Hepatocyte (in vitro differentiated cells): Measurements from ENCODE around the gene PNRC2. TPM values are rescaled to one million over a fixed set of nuclear protein-coding genes. Genes with fewer than 3 reads are reported as not detected.

Experiments
- DNase-seq: peaks from one replicate; pipeline ENCODE4 v3.0.0-alpha.2; 2016; ENCODE audit warnings: low spot score
- H2AFZ ChIP-seq: fragments of 200-600 bp; sonication (generic); 2 replicates; pipeline ENCODE4 v1.6.0; 2016; ENCODE audit warnings: antibody characterized with exemption, mild to moderate bottlenecking
- H3K27ac ChIP-seq: fragments of 200-600 bp; sonication (generic); 2 replicates; pipeline ENCODE4 v1.5.1; 2016; ENCODE audit warnings: mild to moderate bottlenecking
- H3K27me3 ChIP-seq: fragments of 200-600 bp; sonication (generic); 2 replicates; pipeline ENCODE4 v1.6.1; 2016
- H3K36me3 ChIP-seq: fragments of 200-600 bp; sonication (generic); replicated peaks from 2 replicates; pipeline ENCODE4 v1.5.1; 2016; ENCODE audit warnings: low read depth; ENCODE audit not compliant: insufficient read depth
- H3K4me1 ChIP-seq: fragments of 200-600 bp; sonication (generic); 2 replicates; pipeline ENCODE4 v1.5.1; 2016; ENCODE audit warnings: mild to moderate bottlenecking, moderate library complexity; ENCODE audit not compliant: insufficient read depth
- H3K4me2 ChIP-seq: fragments of 200-600 bp; sonication (generic); 2 replicates; pipeline ENCODE4 v1.6.0; 2016
- H3K4me3 ChIP-seq: fragments of 200-600 bp; sonication (generic); 2 replicates; pipeline ENCODE4 v1.5.1; 2016; ENCODE audit warnings: mild to moderate bottlenecking
- H3K79me2 ChIP-seq: fragments of 200-600 bp; sonication (generic); 2 replicates; pipeline ENCODE4 v1.6.0; 2017; ENCODE audit warnings: mild to moderate bottlenecking
- H3K9me2 ChIP-seq: fragments of 200-600 bp; sonication (generic); replicated peaks from 2 replicates; pipeline ENCODE4 v1.6.0; 2017; ENCODE audit warnings: mild to moderate bottlenecking; ENCODE audit not compliant: insufficient read depth
- H3K9me3 ChIP-seq: fragments of 200-600 bp; sonication (generic); 2 replicates; pipeline ENCODE4 v1.5.1; 2016; ENCODE audit warnings: low read depth, mild to moderate bottlenecking
- H4K20me1 ChIP-seq: fragments of 200-600 bp; sonication (generic); 2 replicates; pipeline ENCODE4 v1.6.0; 2016; ENCODE audit warnings: mild to moderate bottlenecking; ENCODE audit not compliant: insufficient read depth, poor library complexity, severe bottlenecking
- CTCF ChIP-seq: fragments of 200-600 bp; sonication (generic); IDR thresholded peaks from 2 replicates; pipeline ENCODE4 v1.5.1; 2016; ENCODE audit warnings: antibody characterized with exemption, mild to moderate bottlenecking; ENCODE audit not compliant: poor library complexity
- EZH2 ChIP-seq: fragments of 200-600 bp; sonication (generic); IDR thresholded peaks from 2 replicates; pipeline ENCODE4 v1.6.1; 2016; ENCODE audit warnings: antibody characterized with exemption, mild to moderate bottlenecking, borderline replicate concordance
- EZH2phosphoT487 ChIP-seq: fragments of 200-600 bp; sonication (generic); IDR thresholded peaks from one replicate; pipeline ENCODE4 v1.6.1; 2018; ENCODE audit warnings: antibody characterized with exemption, mild to moderate bottlenecking, low read depth, moderate library complexity; ENCODE audit not compliant: unreplicated experiment, severe bottlenecking
- WGBS: methylation state at CpG from one replicate; pipeline ENCODE4 v1.1.6; 2016; ENCODE audit warnings: low lambda C conversion rate; ENCODE audit errors: missing lambda C conversion rate; 5-methylcytosine and 5-hydroxymethylcytosine counted together
- polyA plus RNA-seq: library from polyadenylated mRNA; unstranded; fragments of >200 nt; fragmentation: Nextera tagmentation; extraction: Ambion mirVana; gene quantifications from 2 replicates; pipeline ENCODE4 v1.2.1, GENCODE V29; 2016
- total RNA-seq: library from RNA; depleted of rRNA; stranded (reverse); fragments of >200 nt; gene quantifications from 2 replicates; pipeline ENCODE4 v1.2.3, GENCODE V29; 2014

The PNRC2 gene
- total and polyA plus RNA-seq, 2 experiments from 2014 or later, result 65.8 to 107 TPM

- 75% methylated on average over 2 of the region's 2 CpGs for WGBS
- no peaks in the 10 kb centered on the region for H3K36me3 ChIP-seq
- peaks cover 67% of the 10 kb centered on the region for H3K79me2 ChIP-seq
- DNase-seq, result no peak
- no peak overlapping the region for H3K4me2 ChIP-seq
- peaks cover 5% of the 10 kb centered on the region for H4K20me1 ChIP-seq
- H3K27ac ChIP-seq, result no peak overlapping the region
- H2AFZ ChIP-seq, result no peak overlapping the region
- H3K4me3 ChIP-seq, result no peak overlapping the region
- no peaks in the 10 kb centered on the region for H3K9me3 ChIP-seq
- H3K9me2 ChIP-seq, result no peaks in the 10 kb centered on the region
- TF ChIP-seq EZH2phosphoT487, result no peak
- no peak for TF ChIP-seq CTCF
- TF ChIP-seq EZH2, result no peak
- H3K27me3 ChIP-seq, result no peaks in the 10 kb centered on the region
- H3K4me1 ChIP-seq, result no peaks in the 10 kb centered on the region
These were observed 8.2 kb downstream of the PNRC2 start for GRCh38 chr1:23967871-23968270.

- no peak overlapping the region for H3K4me3 ChIP-seq
- peak overlapping the region; percentile 86 for H3K4me2 ChIP-seq
- DNase-seq, result no peak
- no peak overlapping the region for H3K27ac ChIP-seq
- no peaks in the 10 kb centered on the region for H3K36me3 ChIP-seq
- H4K20me1 ChIP-seq, result peaks cover 66% of the 10 kb centered on the region
- H3K9me3 ChIP-seq, result no peaks in the 10 kb centered on the region
- H2AFZ ChIP-seq, result no peak overlapping the region
- peaks cover 77% of the 10 kb centered on the region for H3K79me2 ChIP-seq
- H3K27me3 ChIP-seq, result no peaks in the 10 kb centered on the region
- H3K4me1 ChIP-seq, result peaks cover 31% of the 10 kb centered on the region
- TF ChIP-seq EZH2phosphoT487 (no peak), EZH2 (no peak), CTCF (no peak)
- no peaks in the 10 kb centered on the region for H3K9me2 ChIP-seq
- WGBS, result 67% methylated on average over 4 of the region's 4 CpGs
These were observed 17.7 kb downstream of the PNRC2 start for GRCh38 chr1:23977187-23977853.

GRCh38 chr1:23977854-23978191 lies 18.2 kb downstream of the PNRC2 start:
- Histone ChIP-seq H3K27me3 (no peaks in the 10 kb centered on the region), H2AFZ (no peak overlapping the region), H3K79me2 (peaks cover 72% of the 10 kb centered on the region), H3K4me1 (peaks cover 31% of the 10 kb centered on the region), H3K9me3 (no peaks in the 10 kb centered on the region), H3K27ac (no peak overlapping the region), H3K4me3 (peak overlapping the region; percentile 62), H3K4me2 (peak overlapping the region; percentile 86), H4K20me1 (peaks cover 65% of the 10 kb centered on the region), H3K9me2 (no peaks in the 10 kb centered on the region), H3K36me3 (no peaks in the 10 kb centered on the region)
- TF ChIP-seq CTCF (no peak), EZH2phosphoT487 (no peak), EZH2 (no peak)
- WGBS, result 73% methylated on average over 1 of the region's 1 CpG
- no peak for DNase-seq
